IMR-90 (cell line): Measurements from ENCODE around the gene FJX1. TPM values are rescaled to one million over a fixed set of nuclear protein-coding genes. Genes with fewer than 3 reads are reported as not detected.

Experiments used
- ATAC-seq: fragments of 200-7000 bp; cut with Tn5 transposase; 2 replicates; pipeline ENCODE4 v1.9.1; 2020; ENCODE audit warnings: low read depth, mild to moderate bottlenecking, moderate library complexity
- BruUV-seq: library from RNA; stranded (reverse); fragments of 400-500 nt; replicated peaks from 2 replicates; lab custom pipeline; 2021; lab: Mats Ljungman, UMichigan
- CTCF ChIA-PET: fragments of 300-600 bp; formaldehyde crosslinking; extraction: SDS; loops from one replicate; lab custom pipeline; 2021; ENCODE audit warnings: antibody characterized with exemption; lab: Yijun Ruan, JAX
- POLR2A ChIA-PET: fragments of 300-600 bp; sonication (Branson Sonifier 250); formaldehyde crosslinking; loops from one replicate; lab custom pipeline; 2022; ENCODE audit warnings: antibody characterized with exemption; ENCODE audit not compliant: unreplicated experiment; lab: Charles Lee
- DNase-seq: peaks from one replicate; pipeline ENCODE4 v3.0.0; 2013
- H2AFZ ChIP-seq: replicated peaks from 2 replicates; pipeline ENCODE3; 2013; ENCODE audit warnings: low read length, mild to moderate bottlenecking; ENCODE audit not compliant: poor library complexity
- H2AK5ac ChIP-seq: 2 replicates; pipeline ENCODE4 v1.6.1; 2013; ENCODE audit warnings: low read depth, low read length, inconsistent platforms
- H2AK9ac ChIP-seq: replicated peaks from 2 replicates; pipeline ENCODE3; 2013; ENCODE audit warnings: mild to moderate bottlenecking, low read depth, low read length, moderate library complexity; ENCODE audit not compliant: poor library complexity
- H2BK120ac ChIP-seq: 2 replicates; pipeline ENCODE4 v1.6.1; 2013; ENCODE audit warnings: low read depth, low read length, inconsistent platforms
- H2BK15ac ChIP-seq: 3 replicates; pipeline ENCODE4 v1.6.1; 2013; ENCODE audit warnings: low read depth, low read length, inconsistent platforms
- H2BK20ac ChIP-seq: 2 replicates; pipeline ENCODE4 v1.6.1; 2013; ENCODE audit warnings: low read depth, mild to moderate bottlenecking, inconsistent platforms, low read length, moderate library complexity
- H2BK5ac ChIP-seq: 2 replicates; pipeline ENCODE4 v1.6.1; 2013; ENCODE audit warnings: mild to moderate bottlenecking, low read depth, low read length, inconsistent platforms; ENCODE audit not compliant: poor library complexity, severe bottlenecking
- H3K14ac ChIP-seq: replicated peaks from 2 replicates; pipeline ENCODE4 v1.6.1; 2013; ENCODE audit warnings: low read depth, low read length, inconsistent platforms
- H3K18ac ChIP-seq: 2 replicates; pipeline ENCODE4 v1.6.1; 2013; ENCODE audit warnings: low read depth, low read length, control low read depth
- H3K23ac ChIP-seq: 2 replicates; pipeline ENCODE4 v1.6.1; 2013; ENCODE audit warnings: low read depth, low read length, inconsistent platforms
- H3K27ac ChIP-seq: 2 replicates; pipeline ENCODE4 v1.5.1; 2013; ENCODE audit warnings: mild to moderate bottlenecking, control low read depth, low read length; ENCODE audit not compliant: insufficient read depth
- H3K27me3 ChIP-seq: 2 replicates; pipeline ENCODE4 v1.6.1; 2013; ENCODE audit warnings: low read length; ENCODE audit not compliant: control insufficient read depth, insufficient read depth
- H3K36me3 ChIP-seq: 2 replicates; pipeline ENCODE4 v1.6.1; 2013; ENCODE audit warnings: low read length, mixed read lengths; ENCODE audit not compliant: control insufficient read depth, insufficient read depth
- H3K4ac ChIP-seq: 2 replicates; pipeline ENCODE4 v1.6.1; 2013; ENCODE audit warnings: low read depth, low read length, inconsistent platforms
- H3K4me1 ChIP-seq: 2 replicates; pipeline ENCODE4 v1.6.1; 2013; ENCODE audit warnings: low read length, mixed read lengths; ENCODE audit not compliant: control insufficient read depth, insufficient read depth
- H3K4me2 ChIP-seq: 2 replicates; pipeline ENCODE4 v1.6.1; 2013; ENCODE audit warnings: low read depth, mild to moderate bottlenecking, control low read depth, low read length, moderate library complexity
- H3K4me3 ChIP-seq: 2 replicates; pipeline ENCODE4 v1.5.1; 2013; ENCODE audit warnings: low read depth, mild to moderate bottlenecking, control low read depth, low read length, moderate library complexity; ENCODE audit not compliant: insufficient read depth
- H3K56ac ChIP-seq: 2 replicates; pipeline ENCODE4 v1.6.1; 2013; ENCODE audit warnings: low read length, inconsistent platforms; ENCODE audit not compliant: insufficient read depth; ENCODE audit errors: extremely low read depth
- H3K79me1 ChIP-seq, 2 experiments: 2 replicates each; pipeline ENCODE4 v1.6.1; 2013; ENCODE audit warnings: low read length in 2 of 2, inconsistent platforms in 1 of 2, low read depth in 1 of 2
- H3K9ac ChIP-seq: 2 replicates; pipeline ENCODE4 v1.6.1; 2013; ENCODE audit warnings: low read depth, low read length, control low read depth
- H3K9me1 ChIP-seq: 2 replicates; pipeline ENCODE4 v1.6.1; 2013; ENCODE audit warnings: low read length, inconsistent platforms; ENCODE audit not compliant: insufficient read depth
- H3K9me3 ChIP-seq: 2 replicates; pipeline ENCODE4 v1.6.1; 2013; ENCODE audit warnings: low read length; ENCODE audit not compliant: control insufficient read depth, insufficient read depth
- H4K20me1 ChIP-seq: 2 replicates; pipeline ENCODE4 v1.6.1; 2013; ENCODE audit warnings: low read length, inconsistent platforms; ENCODE audit not compliant: insufficient read depth
- H4K5ac ChIP-seq: 2 replicates; pipeline ENCODE4 v1.6.1; 2013; ENCODE audit warnings: mild to moderate bottlenecking, low read depth, low read length, control low read depth
- H4K8ac ChIP-seq, 2 experiments: 2 replicates each; pipeline ENCODE4 v1.6.1; 2013; ENCODE audit warnings: low read depth in 2 of 2, low read length in 2 of 2, control low read depth in 1 of 2, inconsistent platforms in 1 of 2
- H4K91ac ChIP-seq: 2 replicates; pipeline ENCODE4 v1.6.1; 2013; ENCODE audit warnings: low read depth, low read length, inconsistent platforms; ENCODE audit not compliant: insufficient read depth
- BHLHE40 ChIP-seq: fragments of 150-350 bp; IDR thresholded peaks from 2 replicates; pipeline ENCODE4 v1.6.1; 2016; ENCODE audit warnings: mild to moderate bottlenecking, low read depth, low read length
- CEBPB ChIP-seq: IDR thresholded peaks from 2 replicates; pipeline ENCODE4 v1.6.1; 2012; ENCODE audit warnings: low read depth, low read length, improper control_type of control experiment
- CHD1 ChIP-seq: IDR thresholded peaks from 2 replicates; pipeline ENCODE4 v1.6.1; 2012; ENCODE audit warnings: low read depth, low read length, improper control_type of control experiment
- FOS ChIP-seq: fragments of 150-350 bp; IDR thresholded peaks from 2 replicates; pipeline ENCODE4 v1.6.1; 2016; ENCODE audit warnings: low read depth, low read length
- MAZ ChIP-seq: IDR thresholded peaks from 2 replicates; pipeline ENCODE4 v1.6.1; 2012; ENCODE audit warnings: low read depth, mild to moderate bottlenecking, low read length, improper control_type of control experiment, moderate library complexity, borderline replicate concordance
- POLR2A ChIP-seq: IDR thresholded peaks from 2 replicates; pipeline ENCODE4 v1.6.1; 2012; ENCODE audit warnings: mild to moderate bottlenecking, low read depth, low read length
- RAD21 ChIP-seq: IDR thresholded peaks from 2 replicates; pipeline ENCODE4 v1.6.1; 2012; ENCODE audit warnings: low read length, improper control_type of control experiment
- RCOR1 ChIP-seq: IDR thresholded peaks from 2 replicates; pipeline ENCODE4 v1.6.1; 2012; ENCODE audit warnings: mild to moderate bottlenecking, low read length, improper control_type of control experiment; ENCODE audit not compliant: insufficient replicate concordance
- WGBS, 2 experiments: methylation state at CpG; one replicate each; pipeline versions ENCODE4 v1.1.5 to v1.1.7; 2013; ENCODE audit warnings: missing lambda C conversion rate in 2 of 2; ENCODE audit not compliant: insufficient read length in 1 of 2; ENCODE audit errors: extremely low coverage in 2 of 2; 5-methylcytosine and 5-hydroxymethylcytosine counted together
- dilution Hi-C: fragments of 300-500 bp; cut with HindIII; formaldehyde crosslinking; loops from one replicate; pipeline ENCODE4 v1.14.3; 2018; ENCODE audit warnings: low sequenced_read_pairs; ENCODE audit not compliant: unreplicated experiment
- in situ Hi-C: fragments of 300-500 bp; cut with MboI; formaldehyde crosslinking; loops from 3 replicates; pipeline ENCODE4 v1.14.3; 2019; ENCODE audit warnings: low sequenced_read_pairs, inconsistent platforms, mixed read lengths
- intact Hi-C: fragments of 100-400 bp; cut with micrococcal nuclease; formaldehyde crosslinking; loops from 2 replicates; pipeline ENCODE4 v1.10.0; 2022
- polyA plus RNA-seq, 3 experiments: library from polyadenylated mRNA; depleted of rRNA; stranded (reverse); fragments of >200 nt; gene quantifications; 2 replicates each; pipeline ENCODE4 v1.2.3, GENCODE V29; 2012; ENCODE audit warnings: low replicate concordance in 1 of 3
- total RNA-seq: library from RNA; depleted of rRNA; stranded (reverse); fragments of >200 nt; gene quantifications from 2 replicates; pipeline ENCODE4 v1.2.3, GENCODE V29; 2012
- TF ChIP-seq, protein P1 (sequence below): fragments of 150-350 bp; IDR thresholded peaks from 2 replicates; pipeline ENCODE4 v1.6.1; 2017; ENCODE audit warnings: mild to moderate bottlenecking, antibody characterized with exemption, low read length, low read depth
- TF ChIP-seq, protein P2 (sequence below): conservative IDR thresholded peaks from 2 replicates; pipeline ENCODE4 v1.5.1; 2012; ENCODE audit warnings: mild to moderate bottlenecking, low read depth, low read length, improper control_type of control experiment

FJX1 gene
- total and polyA plus RNA-seq, 2 of the 4 experiments (the other 2 are of a cell fraction), result 8.4 to 11.2 TPM

DNA sequence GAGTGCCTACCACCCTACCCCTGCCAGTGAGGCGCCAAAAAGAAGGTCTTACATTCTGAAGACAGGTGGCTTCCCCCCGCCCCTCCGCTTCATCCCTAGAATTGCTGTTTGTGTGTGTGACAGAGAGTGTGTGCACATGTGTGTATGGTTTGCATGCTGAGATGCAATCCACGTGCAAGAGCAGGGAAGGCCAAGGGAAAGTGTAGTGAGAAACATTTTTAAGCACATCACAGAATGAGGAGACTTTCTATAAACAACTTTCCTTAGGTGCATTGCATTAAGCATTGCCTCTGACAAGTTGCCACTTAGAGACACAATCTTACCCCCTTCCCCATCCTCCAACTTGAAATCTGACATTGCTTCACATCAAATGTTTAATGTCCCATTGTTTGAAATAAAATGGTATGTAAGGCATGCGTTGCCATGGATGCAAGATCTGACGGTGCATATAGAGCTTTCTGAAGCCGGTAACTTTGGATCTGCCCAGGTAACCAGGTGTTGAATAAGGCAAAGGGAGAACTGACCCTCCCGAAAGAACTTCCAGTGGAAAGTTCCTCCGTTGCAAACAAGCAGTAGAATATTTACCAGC, 21.4 kb downstream of the FJX1 start:
- no peak overlapping the region for H4K8ac ChIP-seq
- intact Hi-C loops (no loop called here), dilution Hi-C loops (no loop called here), in situ Hi-C loops (no loop called here)
- H3K56ac ChIP-seq, result no peak overlapping the region
- H2BK15ac ChIP-seq, result no peak overlapping the region
- no peak overlapping the region for H2AK9ac ChIP-seq
- H3K18ac ChIP-seq, result no peak overlapping the region
- H3K23ac ChIP-seq, result no peak overlapping the region
- no peak overlapping the region for H3K4me2 ChIP-seq
- 0 out of 2 replicates have a peak, but pooled peaks cover 4% of the 10 kb centered on the region for H3K9me1 ChIP-seq
- H4K91ac ChIP-seq, result no peak overlapping the region
- H3K9me3 ChIP-seq, result no peaks in the 10 kb centered on the region
- H3K4me3 ChIP-seq, result no peak overlapping the region
- H2BK5ac ChIP-seq, result no peak overlapping the region
- H3K36me3 ChIP-seq, result no peaks in the 10 kb centered on the region
- no peak for ATAC-seq
- no peak overlapping the region for H2BK120ac ChIP-seq
- no peak overlapping the region for H3K9ac ChIP-seq
- no peak overlapping the region for H2BK20ac ChIP-seq
- peak overlapping the region; percentile 45; the same call in 1 of the 2 replicates for H3K14ac ChIP-seq
- H3K27me3 ChIP-seq, result no peaks in the 10 kb centered on the region
- ChIA-PET POLR2A (no interaction called here), CTCF (no interaction called here)
- no peak overlapping the region for H3K4ac ChIP-seq
- peaks cover 5% of the 10 kb centered on the region for H3K4me1 ChIP-seq
- no peak for TF ChIP-seq CEBPB
- TF ChIP-seq CHD1, result no peak
- TF ChIP-seq FOS, result no peak
- no peak for TF ChIP-seq BHLHE40
- TF ChIP-seq RCOR1, result no peak
- TF ChIP-seq MAZ, result no peak
- no peak for TF ChIP-seq RAD21
- TF ChIP-seq, protein P1, sequence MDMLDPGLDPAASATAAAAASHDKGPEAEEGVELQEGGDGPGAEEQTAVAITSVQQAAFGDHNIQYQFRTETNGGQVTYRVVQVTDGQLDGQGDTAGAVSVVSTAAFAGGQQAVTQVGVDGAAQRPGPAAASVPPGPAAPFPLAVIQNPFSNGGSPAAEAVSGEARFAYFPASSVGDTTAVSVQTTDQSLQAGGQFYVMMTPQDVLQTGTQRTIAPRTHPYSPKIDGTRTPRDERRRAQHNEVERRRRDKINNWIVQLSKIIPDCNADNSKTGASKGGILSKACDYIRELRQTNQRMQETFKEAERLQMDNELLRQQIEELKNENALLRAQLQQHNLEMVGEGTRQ, result no peak
- TF ChIP-seq, protein P2, sequence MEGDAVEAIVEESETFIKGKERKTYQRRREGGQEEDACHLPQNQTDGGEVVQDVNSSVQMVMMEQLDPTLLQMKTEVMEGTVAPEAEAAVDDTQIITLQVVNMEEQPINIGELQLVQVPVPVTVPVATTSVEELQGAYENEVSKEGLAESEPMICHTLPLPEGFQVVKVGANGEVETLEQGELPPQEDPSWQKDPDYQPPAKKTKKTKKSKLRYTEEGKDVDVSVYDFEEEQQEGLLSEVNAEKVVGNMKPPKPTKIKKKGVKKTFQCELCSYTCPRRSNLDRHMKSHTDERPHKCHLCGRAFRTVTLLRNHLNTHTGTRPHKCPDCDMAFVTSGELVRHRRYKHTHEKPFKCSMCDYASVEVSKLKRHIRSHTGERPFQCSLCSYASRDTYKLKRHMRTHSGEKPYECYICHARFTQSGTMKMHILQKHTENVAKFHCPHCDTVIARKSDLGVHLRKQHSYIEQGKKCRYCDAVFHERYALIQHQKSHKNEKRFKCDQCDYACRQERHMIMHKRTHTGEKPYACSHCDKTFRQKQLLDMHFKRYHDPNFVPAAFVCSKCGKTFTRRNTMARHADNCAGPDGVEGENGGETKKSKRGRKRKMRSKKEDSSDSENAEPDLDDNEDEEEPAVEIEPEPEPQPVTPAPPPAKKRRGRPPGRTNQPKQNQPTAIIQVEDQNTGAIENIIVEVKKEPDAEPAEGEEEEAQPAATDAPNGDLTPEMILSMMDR, result no peak
- no peak for TF ChIP-seq POLR2A
- WGBS, 2 experiments, result 93% methylated on average over 3 of the region's 9 CpGs; no CpG with 5 or more reads in 1 of the 2 experiments
- H4K5ac ChIP-seq, result no peak overlapping the region
- no peak for DNase-seq
- H2AK5ac ChIP-seq, result no peak overlapping the region
- H3K27ac ChIP-seq, result no peak overlapping the region
- H4K20me1 ChIP-seq, result no peaks in the 10 kb centered on the region
- no peak overlapping the region for H2AFZ ChIP-seq
- no TSS peak for BruUV-seq
- H3K79me1 ChIP-seq, result no peaks in the 10 kb centered on the region
